HL-60/S4 treated with phorbol 12-myristate 13-acetate at 8.2 ng/mL for 4 days and 3 days (cell line): ENCODE data around the gene NCOA5.

Source experiments
- in situ Hi-C: fragments of 300-500 bp; cut with MboI; formaldehyde crosslinking; loops from 2 replicates; pipeline ENCODE4 v1.15.0; 2022; ENCODE audit warnings: low sequenced_read_pairs

NCOA5 gene

GRCh38 chr20:46044896-46045295, 44.9 kb downstream of the NCOA5 start:
- in situ Hi-C loops = no loop called here

- in situ Hi-C loops = no loop called here
These were observed 46.2 kb downstream of the NCOA5 start for GRCh38 chr20:46043556-46043955.

GRCh38 chr20:46040902-46041535, 48.7 kb downstream of the NCOA5 start:
- in situ Hi-C loops = no loop called here

- in situ Hi-C loops = no loop called here
These were observed 52.7 kb downstream of the NCOA5 start for GRCh38 chr20:46037036-46037435.

GRCh38 chr20:46036370-46036769, 53.4 kb downstream of the NCOA5 start:
- in situ Hi-C loops = no loop called here

- in situ Hi-C loops = no loop called here
These were observed 54.0 kb downstream of the NCOA5 start for GRCh38 chr20:46035713-46036112.

GRCh38 chr20:46035253-46035652, 54.5 kb downstream of the NCOA5 start:
- in situ Hi-C loops = no loop called here

GRCh38 chr20:46034039-46034438, 55.7 kb downstream of the NCOA5 start:
- in situ Hi-C loops = no loop called here

GRCh38 chr20:46031701-46032254, 58.0 kb downstream of the NCOA5 start:
- in situ Hi-C loops = no loop called here

- in situ Hi-C loops = no loop called here
These were observed 58.7 kb downstream of the NCOA5 start for GRCh38 chr20:46031014-46031569.

- in situ Hi-C loops = no loop called here
These were observed 59.3 kb downstream of the NCOA5 start for GRCh38 chr20:46030284-46031013.

GRCh38 chr20:46028772-46029371, 60.9 kb downstream of the NCOA5 start, which contains the start of gene SLC12A5:
Gene SLC12A5, plus strand, starts transcription at chr20:46029215. Its CDS starts 130 bp downstream, at chr20:46029345.
- in situ Hi-C loops = no loop called here

GRCh38 chr20:46028110-46028509, 61.7 kb downstream of the NCOA5 start:
- in situ Hi-C loops = no loop called here

- in situ Hi-C loops = no loop called here
These were observed 62.4 kb downstream of the NCOA5 start for GRCh38 chr20:46027245-46027853.

GRCh38 chr20:46025376-46025783, 64.4 kb downstream of the NCOA5 start:
- in situ Hi-C loops = no loop called here

GRCh38 chr20:46023999-46024398, 65.8 kb downstream of the NCOA5 start:
- in situ Hi-C loops = no loop called here

GRCh38 chr20:46023148-46023484, 66.6 kb downstream of the NCOA5 start:
- in situ Hi-C loops = no loop called here

- in situ Hi-C loops = no loop called here
These were observed 67.2 kb downstream of the NCOA5 start for GRCh38 chr20:46022411-46023147.

GRCh38 chr20:46021361-46022359, 68.1 kb downstream of the NCOA5 start:
- in situ Hi-C loops = no loop called here
